PC-9 (cell line): ENCODE measurements around the gene KIF17. TPM values are rescaled to one million over a fixed set of nuclear protein-coding genes. Genes with fewer than 3 reads are reported as not detected.
"Not testable (repeated sequence)": the region's sequence is repeated elsewhere in the genome, so short reads cannot be mapped to it uniquely, and the experiment has no call there.

ENCODE experiments used
- BruUV-seq: library from RNA; stranded (reverse); fragments of 400-500 nt; replicated peaks from 2 replicates; lab custom pipeline; 2021; lab: Mats Ljungman, UMichigan
- CTCF ChIA-PET: fragments of 300-600 bp; sonication (Branson Sonifier 250); formaldehyde crosslinking; loops from one replicate; lab custom pipeline; 2022; ENCODE audit warnings: antibody characterized with exemption; lab: Charles Lee
- POLR2A ChIA-PET: fragments of 300-600 bp; sonication (Branson Sonifier 250); formaldehyde crosslinking; loops from one replicate; lab custom pipeline; 2022; ENCODE audit warnings: antibody characterized with exemption; ENCODE audit not compliant: unreplicated experiment; lab: Charles Lee
- DNase-seq, 2 experiments: peaks; one replicate each; pipeline versions ENCODE4 v3.0.0 to v3.0.0-alpha.2; 2015 to 2022; ENCODE audit warnings: mixed read lengths in 1 of 2
- H2AFZ ChIP-seq: fragments of 200-600 bp; sonication (generic); 2 replicates; pipeline ENCODE4 v1.8.1; 2017; ENCODE audit warnings: antibody characterized with exemption
- H3F3A ChIP-seq: fragments of 200-600 bp; sonication (generic); 2 replicates; pipeline ENCODE4 v1.8.1; 2017; ENCODE audit warnings: antibody characterized with exemption, mild to moderate bottlenecking, low read depth; ENCODE audit not compliant: insufficient read depth
- H3K27ac ChIP-seq: fragments of 200-600 bp; sonication (generic); 2 replicates; pipeline ENCODE4 v1.6.1; 2016; ENCODE audit warnings: mixed run types
- H3K27me3 ChIP-seq: fragments of 200-600 bp; sonication (generic); 2 replicates; pipeline ENCODE4 v1.6.1; 2016; ENCODE audit warnings: low read depth, mixed run types; ENCODE audit not compliant: insufficient read depth
- H3K36me3 ChIP-seq: fragments of 200-600 bp; sonication (generic); 2 replicates; pipeline ENCODE4 v1.6.1; 2016; ENCODE audit warnings: low read depth, mixed run types
- H3K4me1 ChIP-seq: fragments of 200-600 bp; sonication (generic); replicated peaks from 2 replicates; pipeline ENCODE4 v1.6.1; 2016; ENCODE audit warnings: mixed run types; ENCODE audit not compliant: insufficient read depth
- H3K4me2 ChIP-seq: fragments of 200-600 bp; sonication (generic); 2 replicates; pipeline ENCODE4 v1.6.1; 2017; ENCODE audit warnings: mixed run types
- H3K4me3 ChIP-seq: fragments of 200-600 bp; sonication (generic); 2 replicates; pipeline ENCODE4 v1.6.1; 2016; ENCODE audit warnings: mixed run types
- H3K79me2 ChIP-seq: fragments of 200-600 bp; sonication (generic); 2 replicates; pipeline ENCODE4 v1.6.1; 2017; ENCODE audit warnings: low read depth, mixed run types
- H3K9me2 ChIP-seq: fragments of 200-600 bp; sonication (generic); 2 replicates; pipeline ENCODE4 v1.8.1; 2017; ENCODE audit warnings: mild to moderate bottlenecking; ENCODE audit not compliant: insufficient read depth
- H3K9me3 ChIP-seq: fragments of 200-600 bp; sonication (generic); 2 replicates; pipeline ENCODE4 v1.8.1; 2016; ENCODE audit warnings: low read depth; ENCODE audit not compliant: insufficient read depth
- H4K20me1 ChIP-seq: fragments of 200-600 bp; sonication (generic); 2 replicates; pipeline ENCODE4 v1.8.1; 2017; ENCODE audit not compliant: insufficient read depth
- EZH2 ChIP-seq: fragments of 200-600 bp; sonication (generic); IDR thresholded peaks from 2 replicates; pipeline ENCODE4 v1.8.0; 2017; ENCODE audit warnings: antibody characterized with exemption, low read depth
- intact Hi-C: fragments of 100-400 bp; cut with micrococcal nuclease; formaldehyde crosslinking; loops from one replicate; pipeline ENCODE4 v1.10.0; 2022; ENCODE audit not compliant: unreplicated experiment
- total RNA-seq: library from RNA; stranded (reverse); gene quantifications from 2 replicates; pipeline ENCODE4 v1.2.3, GENCODE V29; 2021
- TF ChIP-seq, protein P1 (sequence below): fragments of 200-600 bp; sonication (generic); conservative IDR thresholded peaks from 2 replicates; pipeline ENCODE4 v1.6.1; 2017; ENCODE audit warnings: mixed run types, antibody characterized with exemption, mild to moderate bottlenecking, moderate library complexity

Gene KIF17
- total RNA-seq, 1 experiment from 2014 or later: 1.2 TPM

DNA sequence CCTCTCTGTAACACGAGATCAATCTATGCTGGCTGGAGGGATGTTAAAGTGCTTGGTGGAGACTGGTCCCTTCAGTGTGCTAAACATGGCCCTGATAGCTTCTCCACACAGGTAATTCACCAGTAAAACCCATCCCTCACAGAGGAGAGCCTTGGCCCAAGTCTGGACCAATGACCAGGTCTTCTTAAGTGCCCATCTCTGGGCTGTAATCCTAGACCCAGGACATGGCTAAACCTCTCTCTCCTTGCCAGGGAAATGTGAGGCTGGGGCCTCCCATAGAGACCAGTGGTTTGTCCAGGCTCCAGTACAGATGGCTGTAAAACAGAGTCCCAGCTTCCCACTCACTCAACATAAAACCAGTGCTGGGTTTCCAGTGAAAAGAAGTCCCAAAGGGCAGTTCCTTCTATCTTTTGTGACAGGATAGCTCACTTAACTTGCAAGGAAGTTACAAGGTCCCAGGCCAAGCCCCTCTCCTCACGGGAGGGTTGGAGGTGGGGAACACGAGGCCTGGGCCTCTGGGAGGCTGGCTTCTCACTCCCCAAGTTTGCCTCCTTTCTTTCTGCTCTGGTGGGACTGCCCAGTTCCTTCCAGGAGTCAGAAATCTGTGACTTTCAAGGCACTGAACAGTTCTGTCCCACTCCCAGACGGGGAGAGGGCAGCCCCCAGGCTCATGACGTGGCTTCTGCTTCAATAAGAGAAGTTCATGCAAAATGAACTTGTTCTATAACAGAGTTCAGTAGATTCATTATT is 2.2 kb upstream of the KIF17 start:
- Histone ChIP-seq H3K79me2 (no peaks in the 10 kb centered on the region), H3F3A (no peaks in the 10 kb centered on the region), H4K20me1 (no peaks in the 10 kb centered on the region), H3K27ac (no peak overlapping the region), H3K9me3 (no peaks in the 10 kb centered on the region), H3K27me3 (no peaks in the 10 kb centered on the region), H3K4me1 (no peaks in the 10 kb centered on the region), H3K9me2 (no peaks in the 10 kb centered on the region), H3K36me3 (no peaks in the 10 kb centered on the region), H2AFZ (no peak overlapping the region), H3K4me3 (no peak overlapping the region), H3K4me2 (no peak overlapping the region)
- intact Hi-C loops: no loop called here
- CTCF ChIA-PET: no interaction called here
- BruUV-seq: no TSS peak
- TF ChIP-seq, protein P1, sequence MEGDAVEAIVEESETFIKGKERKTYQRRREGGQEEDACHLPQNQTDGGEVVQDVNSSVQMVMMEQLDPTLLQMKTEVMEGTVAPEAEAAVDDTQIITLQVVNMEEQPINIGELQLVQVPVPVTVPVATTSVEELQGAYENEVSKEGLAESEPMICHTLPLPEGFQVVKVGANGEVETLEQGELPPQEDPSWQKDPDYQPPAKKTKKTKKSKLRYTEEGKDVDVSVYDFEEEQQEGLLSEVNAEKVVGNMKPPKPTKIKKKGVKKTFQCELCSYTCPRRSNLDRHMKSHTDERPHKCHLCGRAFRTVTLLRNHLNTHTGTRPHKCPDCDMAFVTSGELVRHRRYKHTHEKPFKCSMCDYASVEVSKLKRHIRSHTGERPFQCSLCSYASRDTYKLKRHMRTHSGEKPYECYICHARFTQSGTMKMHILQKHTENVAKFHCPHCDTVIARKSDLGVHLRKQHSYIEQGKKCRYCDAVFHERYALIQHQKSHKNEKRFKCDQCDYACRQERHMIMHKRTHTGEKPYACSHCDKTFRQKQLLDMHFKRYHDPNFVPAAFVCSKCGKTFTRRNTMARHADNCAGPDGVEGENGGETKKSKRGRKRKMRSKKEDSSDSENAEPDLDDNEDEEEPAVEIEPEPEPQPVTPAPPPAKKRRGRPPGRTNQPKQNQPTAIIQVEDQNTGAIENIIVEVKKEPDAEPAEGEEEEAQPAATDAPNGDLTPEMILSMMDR: no peak
- TF ChIP-seq EZH2: no peak
- POLR2A ChIA-PET: no interaction called here
- DNase-seq: no peak

DNA sequence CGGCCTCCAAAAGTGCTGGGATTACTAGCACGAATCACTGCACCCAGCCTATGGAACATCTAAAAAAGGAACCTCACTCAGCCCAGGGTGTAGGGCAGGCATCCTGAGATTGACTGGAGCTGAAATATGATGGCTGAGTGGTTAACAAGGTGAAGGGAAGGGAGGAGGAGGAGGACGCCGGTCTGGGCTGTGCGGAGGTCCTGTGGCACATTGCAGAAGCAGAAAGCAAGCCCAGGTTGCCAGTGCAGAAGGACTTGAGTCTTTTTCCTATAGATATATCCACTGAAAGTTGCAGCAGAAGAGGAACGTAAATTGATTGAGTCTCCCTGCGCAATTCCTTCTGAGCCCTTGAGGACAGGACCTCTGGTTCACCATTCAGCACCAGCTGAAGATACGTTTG is 1.5 kb upstream of the KIF17 start:
- no peaks in the 10 kb centered on the region for H3K36me3 ChIP-seq
- POLR2A ChIA-PET: no interaction called here

GRCh38 chr1:20718343-20718882 is 606 bp upstream of the KIF17 start:
- POLR2A ChIA-PET: interaction anchor here (0.7 kb wide), 1 partner anchor 344 kb away, joined by 9 read pairs; no protein-coding TSS in a partner anchor

More for the DNA sequence above, 1.5 kb upstream of the KIF17 start:
- Histone ChIP-seq H3F3A (no peaks in the 10 kb centered on the region), H3K27me3 (no peaks in the 10 kb centered on the region), H3K27ac (no peak overlapping the region), H4K20me1 (no peaks in the 10 kb centered on the region), H2AFZ (no peak overlapping the region), H3K4me3 (no peak overlapping the region), H3K79me2 (no peaks in the 10 kb centered on the region), H3K9me3 (no peaks in the 10 kb centered on the region), H3K9me2 (no peaks in the 10 kb centered on the region), H3K4me2 (no peak overlapping the region), H3K4me1 (no peaks in the 10 kb centered on the region)
- no peak for DNase-seq
- intact Hi-C loops: no loop called here
- no TSS peak for BruUV-seq
- no peak for TF ChIP-seq EZH2
- TF ChIP-seq, protein P1: no peak
- CTCF ChIA-PET: no interaction called here

More at GRCh38 chr1:20718343-20718882, 606 bp upstream of the KIF17 start:
- H3K9me2 ChIP-seq, H3F3A ChIP-seq, H3K36me3 ChIP-seq, H3K4me1 ChIP-seq, H3K27ac ChIP-seq, H4K20me1 ChIP-seq, H3K79me2 ChIP-seq, BruUV-seq, H3K27me3 ChIP-seq, intact Hi-C loops, H2AFZ ChIP-seq, H3K9me3 ChIP-seq, DNase-seq: not testable (repeated sequence)
- Histone ChIP-seq H3K4me3 (peak overlapping the region; percentile 42; the same call in 1 of the 2 replicates), H3K4me2 (peak overlapping the region; percentile 54)
- CTCF ChIA-PET: interaction anchor here (0.6 kb wide), 1 partner anchor 377 kb away, joined by 4 read pairs; no protein-coding TSS in a partner anchor
